AG09319 (cell line): ENCODE results near the gene SETDB2.

ENCODE experiments used
- DNase-seq: peaks from one replicate; pipeline ENCODE4 v3.0.0-alpha.2; 2010; ENCODE audit warnings: low read depth; ENCODE audit errors: extremely low read depth
- TF ChIP-seq, protein P1 (sequence below): IDR thresholded peaks from 2 replicates; pipeline ENCODE4 v1.5.1; 2011; ENCODE audit warnings: low read depth, mild to moderate bottlenecking, inconsistent platforms, low read length, moderate library complexity

Gene SETDB2

DNA sequence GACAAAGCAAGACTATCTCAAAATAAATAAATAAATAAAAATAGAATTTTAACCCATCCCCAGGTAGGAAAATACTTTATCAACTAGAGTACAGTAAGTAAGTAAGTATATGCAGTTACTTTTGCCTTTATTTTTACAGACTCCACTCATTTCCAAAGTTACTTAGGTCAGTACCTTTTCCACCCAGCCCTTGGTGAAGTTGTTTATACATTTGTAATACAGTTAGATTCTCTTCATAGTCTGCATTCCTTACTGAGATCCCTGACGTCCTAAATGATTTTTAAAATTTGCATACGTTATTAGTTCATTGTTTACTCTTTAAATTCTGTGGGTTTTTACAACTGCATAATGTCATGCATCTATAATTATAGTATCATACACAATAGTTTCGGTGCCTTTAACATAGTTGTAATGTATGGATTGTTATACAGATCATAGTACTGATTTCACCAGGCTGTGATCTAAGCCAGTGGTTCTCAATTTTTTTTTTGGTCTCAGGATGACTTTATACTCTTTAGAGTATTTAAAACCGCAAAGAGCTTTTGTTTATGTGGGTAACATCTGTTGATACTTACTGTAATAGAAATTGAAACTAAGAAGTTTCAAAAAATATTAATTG lies 10.4 kb downstream of the SETDB2 start:
- TF ChIP-seq, protein P1, sequence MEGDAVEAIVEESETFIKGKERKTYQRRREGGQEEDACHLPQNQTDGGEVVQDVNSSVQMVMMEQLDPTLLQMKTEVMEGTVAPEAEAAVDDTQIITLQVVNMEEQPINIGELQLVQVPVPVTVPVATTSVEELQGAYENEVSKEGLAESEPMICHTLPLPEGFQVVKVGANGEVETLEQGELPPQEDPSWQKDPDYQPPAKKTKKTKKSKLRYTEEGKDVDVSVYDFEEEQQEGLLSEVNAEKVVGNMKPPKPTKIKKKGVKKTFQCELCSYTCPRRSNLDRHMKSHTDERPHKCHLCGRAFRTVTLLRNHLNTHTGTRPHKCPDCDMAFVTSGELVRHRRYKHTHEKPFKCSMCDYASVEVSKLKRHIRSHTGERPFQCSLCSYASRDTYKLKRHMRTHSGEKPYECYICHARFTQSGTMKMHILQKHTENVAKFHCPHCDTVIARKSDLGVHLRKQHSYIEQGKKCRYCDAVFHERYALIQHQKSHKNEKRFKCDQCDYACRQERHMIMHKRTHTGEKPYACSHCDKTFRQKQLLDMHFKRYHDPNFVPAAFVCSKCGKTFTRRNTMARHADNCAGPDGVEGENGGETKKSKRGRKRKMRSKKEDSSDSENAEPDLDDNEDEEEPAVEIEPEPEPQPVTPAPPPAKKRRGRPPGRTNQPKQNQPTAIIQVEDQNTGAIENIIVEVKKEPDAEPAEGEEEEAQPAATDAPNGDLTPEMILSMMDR = no peak
- DNase-seq = no peak

DNA sequence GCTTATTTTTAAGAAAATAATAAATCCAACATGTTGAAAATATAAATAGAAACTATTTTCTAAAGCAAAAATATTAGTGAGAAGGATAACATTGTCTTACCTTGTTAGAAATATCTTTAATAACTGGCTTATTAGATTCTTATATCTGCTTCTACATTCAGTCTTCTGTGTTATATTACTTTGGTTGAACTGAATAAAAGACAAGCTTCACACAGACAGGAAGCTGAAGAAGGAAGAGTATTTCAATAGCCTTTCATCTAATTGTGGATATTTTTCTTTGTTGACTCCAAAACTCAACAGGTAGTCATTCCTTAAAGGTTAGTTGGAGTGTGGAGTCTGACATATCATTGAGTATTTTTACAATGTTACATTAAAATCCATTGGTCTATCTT lies 10.9 kb downstream of the SETDB2 start:
- DNase-seq = no peak
- TF ChIP-seq, protein P1 = no peak

DNA sequence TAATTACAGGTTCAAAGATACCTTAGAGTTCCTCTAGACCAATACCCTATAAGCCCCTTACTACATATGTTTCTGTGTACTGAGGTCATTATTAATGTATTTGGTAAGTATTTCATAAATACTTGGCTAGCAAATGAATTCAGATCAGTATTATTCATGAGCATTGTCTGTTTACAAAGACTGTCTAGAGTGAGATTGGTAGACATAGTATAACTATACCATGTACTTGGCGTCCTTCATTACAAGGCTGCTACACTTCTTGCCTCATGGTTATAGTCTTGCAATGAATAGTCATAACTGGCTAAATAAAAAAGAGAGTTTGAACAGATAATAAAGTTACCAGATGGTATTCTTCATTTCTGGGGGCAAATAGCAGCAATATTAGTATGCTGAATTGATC lies 12.1 kb downstream of the SETDB2 start:
- TF ChIP-seq, protein P1 = no peak
- DNase-seq = no peak

DNA sequence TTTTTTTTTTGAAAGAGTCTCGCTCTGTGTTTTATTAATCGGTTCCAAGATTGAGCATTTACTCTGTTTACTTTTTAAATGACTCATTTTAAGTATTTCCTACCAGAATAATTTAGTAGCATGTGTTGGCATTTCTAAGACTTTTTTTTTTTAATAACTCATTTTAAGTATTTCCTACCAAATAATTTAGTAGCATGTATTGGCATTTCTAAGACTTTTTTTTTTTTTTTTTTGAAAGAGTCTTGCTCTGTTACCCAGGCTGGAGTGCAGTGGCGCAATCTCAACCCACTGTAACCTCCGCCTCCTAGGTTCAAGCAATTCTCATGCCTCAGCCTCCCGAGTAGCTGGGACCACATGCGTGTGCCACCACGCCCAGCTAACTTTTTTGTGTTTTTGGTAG lies 13.1 kb downstream of the SETDB2 start:
- DNase-seq = peak; percentile 30

DNA sequence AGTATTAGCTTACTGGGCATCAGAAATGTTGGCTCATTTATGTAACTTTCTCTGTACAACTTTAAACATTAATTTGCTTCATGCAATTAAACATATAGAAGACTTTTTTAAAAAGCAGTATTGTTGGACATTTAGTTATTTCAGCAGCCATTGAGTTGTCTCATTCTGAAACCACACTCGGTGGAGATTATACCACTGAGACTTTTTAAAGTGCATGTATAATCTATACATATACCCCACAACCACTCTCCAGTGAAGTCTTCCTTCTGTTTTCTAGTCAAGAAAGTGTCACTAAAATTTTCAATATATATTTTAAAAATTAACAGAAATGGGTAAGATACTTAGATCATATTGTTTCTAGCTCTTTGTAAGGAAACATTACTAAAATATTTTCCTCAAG lies 15.5 kb downstream of the SETDB2 start:
- no peak for DNase-seq
- TF ChIP-seq, protein P1 = no peak

More for the DNA sequence above, 13.1 kb downstream of the SETDB2 start:
- TF ChIP-seq, protein P1 = no peak

DNA sequence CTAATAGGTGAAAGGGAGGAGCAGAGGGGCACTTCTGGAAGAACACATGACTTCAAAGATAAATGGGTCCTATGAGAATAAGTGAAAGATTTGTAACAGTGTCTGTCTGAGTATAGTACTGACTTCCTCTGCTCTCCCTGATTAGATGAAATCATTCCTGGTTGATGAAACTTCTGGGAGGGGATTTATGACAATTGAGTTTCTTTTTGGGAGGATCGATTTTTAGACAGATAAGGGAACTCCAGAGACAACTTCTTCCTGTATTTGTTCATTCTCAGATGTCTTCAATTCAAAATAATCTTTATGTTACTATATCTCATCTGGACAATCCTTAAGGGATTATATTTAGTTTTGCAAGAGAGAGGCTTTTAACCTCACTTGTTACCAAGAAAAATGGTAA lies 20.0 kb downstream of the SETDB2 start:
- TF ChIP-seq, protein P1 = no peak
- DNase-seq = no peak

DNA sequence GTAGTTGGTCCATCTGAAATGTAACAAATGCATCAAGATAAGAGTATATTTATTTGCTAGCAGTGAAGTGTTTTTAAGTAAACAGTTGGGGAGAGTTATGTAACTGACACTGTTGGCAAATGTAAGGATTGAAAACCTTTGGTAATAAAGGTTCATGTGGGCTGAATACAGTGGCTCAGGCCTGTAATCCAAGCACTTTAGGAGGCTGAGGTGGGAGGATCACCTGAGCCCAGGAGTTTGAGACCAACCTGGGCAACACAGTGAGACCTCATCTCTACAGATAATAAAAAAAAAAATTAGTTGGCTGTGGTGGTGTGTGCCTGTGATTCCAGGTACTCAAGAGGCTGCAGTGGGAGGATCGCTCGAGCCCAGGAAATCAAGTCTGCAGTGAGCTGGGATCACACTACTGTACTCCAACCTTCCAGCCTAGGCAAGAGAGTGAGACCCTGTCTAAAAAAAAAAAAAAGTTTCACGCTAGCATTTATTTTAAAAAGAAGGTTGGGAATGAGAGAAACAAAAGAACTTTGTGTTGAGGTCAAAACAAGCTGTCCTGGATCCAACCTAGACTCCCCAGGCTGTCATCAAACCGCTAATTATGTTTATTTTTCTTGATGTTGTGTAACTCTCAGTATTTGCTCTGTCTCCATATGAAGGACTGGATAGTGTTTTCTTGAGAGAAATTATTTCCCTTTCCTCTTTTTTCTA lies 20.7 kb downstream of the SETDB2 start:
- TF ChIP-seq, protein P1 = no peak
- peak; percentile 52 for DNase-seq
